GM12864 (cell line): ENCODE results near the gene SMCR8.
"Not testable (repeated sequence)": the region's sequence is repeated elsewhere in the genome, so short reads cannot be mapped to it uniquely, and the experiment has no call there.

Experiments
- DNase-seq: peaks from one replicate; pipeline ENCODE4 v3.0.0-alpha.2; 2011; ENCODE audit warnings: low read depth
- H3K4me3 ChIP-seq: 2 replicates; pipeline ENCODE4 v1.5.1; 2011; ENCODE audit warnings: mild to moderate bottlenecking, low read depth, low read length, control low read depth
- CTCF ChIP-seq: IDR thresholded peaks from 2 replicates; pipeline ENCODE4 v1.5.1; 2011; ENCODE audit warnings: low read depth, mild to moderate bottlenecking, moderate library complexity, low read length, control low read depth, inconsistent platforms; ENCODE audit errors: missing control alignments

The SMCR8 gene

GRCh38 chr17:18332909-18333489 lies 17.9 kb downstream of the SMCR8 start:
- H3K4me3 ChIP-seq: no peak overlapping the region
- DNase-seq: no peak
- TF ChIP-seq CTCF: no peak

GRCh38 chr17:18338158-18338557 lies 23.1 kb downstream of the SMCR8 start:
- not testable (repeated sequence) for DNase-seq, H3K4me3 ChIP-seq

- no peak for TF ChIP-seq CTCF
- no peak for DNase-seq
- no peak overlapping the region for H3K4me3 ChIP-seq
Measured at GRCh38 chr17:18339933-18340332, 24.8 kb downstream of the SMCR8 start.

- no peak for DNase-seq
- TF ChIP-seq CTCF: no peak
- H3K4me3 ChIP-seq: no peak overlapping the region
Measured at GRCh38 chr17:18344021-18344420, 28.9 kb downstream of the SMCR8 start.

GRCh38 chr17:18353541-18353940 lies 38.4 kb downstream of the SMCR8 start:
- H3K4me3 ChIP-seq: no peak overlapping the region
- no peak for TF ChIP-seq CTCF

GRCh38 chr17:18356624-18357023 lies 41.5 kb downstream of the SMCR8 start:
- TF ChIP-seq CTCF: no peak
- no peak overlapping the region for H3K4me3 ChIP-seq
- no peak for DNase-seq

More at GRCh38 chr17:18353541-18353940, 38.4 kb downstream of the SMCR8 start:
- DNase-seq: no peak

GRCh38 chr17:18360518-18360917 lies 45.4 kb downstream of the SMCR8 start:
- no peak for DNase-seq
- H3K4me3 ChIP-seq: no peak overlapping the region
- TF ChIP-seq CTCF: no peak
